NB4 (cell line): ENCODE results near the gene RPL36.

ENCODE experiments used
- DNase-seq: peaks from one replicate; pipeline ENCODE4 v3.0.0; 2010; ENCODE audit warnings: low read depth
- H3K4me3 ChIP-seq: one replicate; pipeline ENCODE4 v1.5.1; 2011; ENCODE audit warnings: mild to moderate bottlenecking, low read depth, low read length, moderate library complexity
- CTCF ChIP-seq: IDR thresholded peaks from one replicate; pipeline ENCODE4 v1.5.1; 2012; ENCODE audit warnings: low read depth, low read length
- MYC ChIP-seq: IDR thresholded peaks from 2 replicates; pipeline ENCODE4 v1.6.1; 2011; ENCODE audit warnings: low read depth, low read length
- POLR2A ChIP-seq: IDR thresholded peaks from 2 replicates; pipeline ENCODE4 v1.6.1; 2011; ENCODE audit warnings: mild to moderate bottlenecking; ENCODE audit not compliant: insufficient read length; ENCODE audit errors: extremely low read depth
- TF ChIP-seq, protein P1 (sequence below): IDR thresholded peaks from 2 replicates; pipeline ENCODE4 v1.6.1; 2011; ENCODE audit warnings: low read depth, low read length

The RPL36 gene

GRCh38 chr19:5661483-5661882 lies 28.6 kb upstream of the RPL36 start:
- TF ChIP-seq CTCF (no peak), POLR2A (no peak), MYC (no peak)
- TF ChIP-seq, protein P1, sequence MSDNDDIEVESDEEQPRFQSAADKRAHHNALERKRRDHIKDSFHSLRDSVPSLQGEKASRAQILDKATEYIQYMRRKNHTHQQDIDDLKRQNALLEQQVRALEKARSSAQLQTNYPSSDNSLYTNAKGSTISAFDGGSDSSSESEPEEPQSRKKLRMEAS, result no peak
- H3K4me3 ChIP-seq, result no peak overlapping the region
- DNase-seq, result no peak

- no peak for DNase-seq
- no peak overlapping the region for H3K4me3 ChIP-seq
- TF ChIP-seq CTCF (no peak), POLR2A (no peak), MYC (no peak)
- TF ChIP-seq, protein P1, result no peak
Observed at GRCh38 chr19:5663904-5664303, 26.2 kb upstream of the RPL36 start.

DNA sequence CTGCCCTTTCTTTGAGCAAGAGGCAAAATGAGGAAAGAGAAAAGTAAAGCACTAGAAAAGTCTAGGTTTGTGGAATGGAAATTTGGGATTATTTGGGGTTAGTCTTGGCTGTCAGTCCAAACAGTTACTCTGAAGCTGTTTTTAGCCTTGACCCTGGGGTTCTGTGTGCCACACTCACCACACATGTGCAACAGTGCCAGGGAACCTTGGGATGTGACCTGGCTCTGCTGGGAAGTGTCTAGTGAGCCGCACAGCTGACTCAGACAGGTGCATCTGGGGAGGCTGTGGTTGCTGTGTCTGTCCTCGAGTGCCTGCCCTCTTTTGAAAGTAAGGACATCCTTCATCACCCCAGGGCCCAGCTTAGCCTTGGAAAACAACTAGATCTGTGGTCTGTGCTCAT lies 25.6 kb upstream of the RPL36 start:
- H3K4me3 ChIP-seq, result no peak overlapping the region
- no peak for DNase-seq
- TF ChIP-seq, protein P1, result no peak
- TF ChIP-seq CTCF (no peak), POLR2A (no peak), MYC (no peak)

- no peak for DNase-seq
- H3K4me3 ChIP-seq, result no peak overlapping the region
- TF ChIP-seq MYC (no peak), CTCF (no peak), POLR2A (no peak)
- TF ChIP-seq, protein P1, result no peak
Observed at GRCh38 chr19:5665781-5666513, 24.1 kb upstream of the RPL36 start.

GRCh38 chr19:5666921-5667610 lies 23.0 kb upstream of the RPL36 start:
- no peak for DNase-seq
- no peak overlapping the region for H3K4me3 ChIP-seq
- TF ChIP-seq CTCF, result no peak
- TF ChIP-seq POLR2A, result no peak
- TF ChIP-seq, protein P1, result no peak
- no peak for TF ChIP-seq MYC
